Embryonic facial prominence (tissue), 1 donor: ENCODE results near the gene DDR2.
A peak's percentile ranks its signal among the peaks of the same experiment; 100 is the strongest.

Experiments
- DNase-seq: peaks from one replicate; pipeline ENCODE4 v3.0.0-alpha.2; 2016; ENCODE audit errors: extremely low spot score

DDR2 gene

DNA sequence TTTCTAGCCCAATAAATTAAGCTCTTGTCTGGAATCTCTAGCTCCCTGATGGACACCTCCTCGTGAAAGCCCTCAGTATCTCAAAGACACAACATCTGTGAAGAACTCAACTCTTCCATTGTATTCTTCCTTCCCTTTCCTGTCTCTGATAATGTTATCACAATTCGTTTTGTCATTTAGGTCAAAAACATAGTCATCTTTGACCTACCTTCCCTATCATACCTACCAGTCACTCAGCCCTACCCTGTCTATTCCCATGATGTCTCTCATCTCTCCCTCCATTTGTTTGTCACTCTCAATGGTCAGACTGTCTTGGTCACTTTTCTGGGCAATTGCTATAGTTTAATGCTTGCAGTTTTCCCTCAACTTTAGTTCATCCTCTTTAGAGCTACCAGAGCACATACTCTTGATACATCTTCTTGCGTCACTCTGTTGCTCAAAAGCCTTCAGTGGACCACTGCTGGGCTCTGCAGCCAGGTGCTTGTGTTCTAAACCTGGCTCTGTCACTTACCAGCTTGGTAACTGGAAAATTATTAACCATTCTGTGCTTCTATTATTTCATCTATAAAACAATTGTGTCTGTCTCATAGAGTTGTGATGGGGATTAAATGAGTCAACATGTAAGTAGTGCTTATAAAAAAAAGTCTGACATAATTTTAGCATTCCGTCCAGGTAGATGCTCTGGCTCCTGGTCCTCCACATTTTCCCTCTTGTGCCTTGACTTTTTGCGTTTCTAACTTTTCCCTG lies 39.6 kb downstream of the DDR2 start:
- DNase-seq, result no peak

DNA sequence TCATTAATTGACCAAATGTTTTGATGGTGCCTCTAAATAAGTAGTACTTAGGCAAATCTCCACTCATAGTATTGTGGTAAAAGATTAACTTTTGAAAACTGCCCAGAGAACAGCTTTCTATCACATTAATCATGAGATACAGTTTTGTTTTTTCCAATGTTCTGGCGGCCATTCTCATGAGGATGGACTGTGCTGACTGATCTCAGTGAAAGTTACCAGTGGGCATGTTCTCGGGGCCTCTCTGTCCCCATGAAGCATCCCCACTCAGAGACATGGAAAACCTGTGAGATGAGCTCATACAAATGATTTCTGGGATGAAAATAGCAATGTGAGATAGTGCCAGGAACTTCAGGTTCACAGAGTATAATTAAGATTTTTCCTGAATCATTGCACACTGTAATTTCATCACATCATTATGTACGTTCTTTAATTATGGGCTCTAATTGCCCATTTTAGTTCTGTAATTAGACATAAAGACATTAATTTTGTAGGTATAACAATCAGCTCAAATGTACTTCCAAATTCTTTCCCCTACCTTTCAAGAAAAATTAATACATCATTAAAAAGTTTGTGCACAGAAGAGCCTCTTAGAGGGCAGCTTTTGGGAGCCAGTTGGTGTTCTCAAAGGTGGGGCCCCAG lies 40.5 kb downstream of the DDR2 start:
- no peak for DNase-seq

DNA sequence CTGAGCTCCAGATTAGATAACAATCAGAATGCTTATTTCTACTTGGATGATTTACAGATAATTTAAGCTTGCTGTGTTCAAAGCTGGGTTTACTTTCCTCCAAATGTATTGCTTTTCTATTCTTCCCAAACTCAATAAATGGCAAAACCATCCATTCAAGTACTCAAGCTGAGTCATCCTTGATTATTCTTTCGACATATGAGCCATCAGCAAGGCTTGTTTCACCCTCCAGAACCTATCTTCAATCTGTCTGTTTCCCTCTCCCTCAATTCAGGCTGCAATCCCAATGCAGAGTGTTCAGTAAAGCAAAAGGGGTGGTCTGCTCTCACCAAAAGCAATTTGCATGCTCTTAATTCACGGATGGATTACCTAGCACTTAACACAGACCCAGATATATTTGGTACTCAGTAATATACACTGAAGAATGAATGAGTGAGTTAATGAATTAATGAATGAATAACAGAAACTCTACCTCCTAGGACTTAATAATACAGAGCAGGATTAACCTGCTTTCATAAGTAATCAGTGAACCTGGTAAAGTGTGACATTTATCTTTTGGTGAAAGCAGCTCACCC lies 41.9 kb downstream of the DDR2 start:
- no peak for DNase-seq

DNA sequence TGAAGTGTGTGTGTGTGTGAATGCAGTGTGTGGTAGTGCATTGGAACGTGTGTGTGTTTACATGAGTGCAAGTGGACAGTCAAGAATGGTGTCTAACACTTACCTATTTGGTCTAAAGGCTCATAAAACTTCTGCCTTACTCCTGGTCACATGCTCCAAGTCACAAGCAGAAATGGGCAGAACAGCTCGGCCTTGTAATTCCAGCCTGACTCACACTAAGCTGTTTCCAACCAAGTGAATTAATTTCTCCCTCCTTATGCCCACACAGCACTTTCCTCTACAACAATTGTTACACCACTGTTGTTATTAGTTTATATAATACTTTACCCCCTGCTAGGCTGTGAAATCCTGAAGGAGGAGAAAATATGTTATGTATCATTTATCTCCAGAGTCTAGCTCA lies 43.8 kb downstream of the DDR2 start:
- no peak for DNase-seq

DNA sequence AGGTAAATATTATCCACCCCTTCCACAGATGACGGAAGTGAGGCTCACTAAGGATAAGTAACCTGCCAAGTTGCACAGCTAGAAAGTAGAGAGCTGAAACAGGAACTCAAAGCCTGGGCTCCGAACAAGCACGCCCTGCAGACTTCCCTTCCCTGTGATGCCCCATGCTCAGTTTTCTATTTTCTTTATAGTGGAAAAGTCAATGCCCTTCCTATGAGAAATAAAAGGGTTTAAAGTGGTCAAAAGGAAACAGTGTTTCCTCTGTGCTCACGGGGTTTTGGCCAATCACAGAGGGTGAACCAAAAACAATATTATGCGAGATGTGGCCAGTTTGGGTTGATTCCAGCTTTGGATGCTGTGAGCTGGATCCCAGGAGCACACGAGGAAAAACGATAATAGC lies 44.5 kb downstream of the DDR2 start:
- no peak for DNase-seq

DNA sequence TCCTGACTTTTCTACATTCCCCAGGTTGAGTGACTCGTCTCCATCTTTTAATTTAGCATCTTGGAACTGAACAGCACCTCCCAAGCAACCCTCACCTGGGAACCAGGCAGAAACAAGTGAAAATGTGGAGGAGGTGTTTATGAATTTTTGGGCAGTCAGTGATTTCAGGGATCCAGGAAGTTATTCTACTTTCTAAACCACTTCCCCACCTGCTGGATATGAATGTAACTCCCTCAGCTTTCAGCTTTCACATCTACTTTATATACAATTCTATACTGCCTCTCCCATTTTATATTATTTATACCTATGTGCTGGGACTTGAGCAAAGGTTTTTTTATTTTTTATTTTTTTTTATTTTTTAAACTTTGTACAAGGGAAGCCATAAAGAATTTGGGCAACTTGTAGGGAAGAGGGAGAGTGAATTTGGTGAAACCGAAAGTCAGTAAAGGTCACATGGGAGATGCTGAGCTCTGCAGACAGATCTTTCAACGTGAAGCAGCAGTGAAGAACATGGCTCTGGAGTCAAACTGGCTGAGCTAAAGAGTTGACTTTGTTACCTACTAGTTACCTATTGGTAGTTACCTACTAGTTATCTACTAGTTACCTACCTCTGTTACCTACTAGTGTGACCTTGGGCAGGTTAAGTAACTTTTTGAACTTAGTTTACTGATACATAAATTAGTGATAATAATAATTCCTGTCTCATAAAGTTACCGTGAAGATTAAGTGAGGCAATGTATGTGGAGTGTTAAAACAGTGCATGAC lies 45.5 kb downstream of the DDR2 start:
- no peak for DNase-seq

DNA sequence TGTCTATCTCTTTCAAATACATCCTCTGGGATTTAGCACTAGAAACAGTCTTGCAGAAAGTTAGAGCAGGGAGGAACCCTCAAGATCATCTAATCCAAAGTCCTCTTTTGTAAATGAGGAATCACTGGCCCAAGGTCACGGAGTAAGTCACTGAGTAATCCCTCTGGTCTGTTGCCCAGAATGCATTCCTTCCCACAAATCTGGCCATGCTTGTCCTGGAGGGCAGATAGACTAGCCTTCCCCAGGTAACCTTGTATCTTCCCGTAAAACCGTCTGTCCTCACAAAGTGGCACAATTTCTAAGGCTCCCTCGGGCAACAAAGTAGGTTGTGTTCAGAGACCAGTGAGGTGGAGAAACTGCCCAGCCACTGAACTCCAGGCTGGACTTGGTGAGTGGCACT lies 46.2 kb downstream of the DDR2 start:
- DNase-seq, result no peak

DNA sequence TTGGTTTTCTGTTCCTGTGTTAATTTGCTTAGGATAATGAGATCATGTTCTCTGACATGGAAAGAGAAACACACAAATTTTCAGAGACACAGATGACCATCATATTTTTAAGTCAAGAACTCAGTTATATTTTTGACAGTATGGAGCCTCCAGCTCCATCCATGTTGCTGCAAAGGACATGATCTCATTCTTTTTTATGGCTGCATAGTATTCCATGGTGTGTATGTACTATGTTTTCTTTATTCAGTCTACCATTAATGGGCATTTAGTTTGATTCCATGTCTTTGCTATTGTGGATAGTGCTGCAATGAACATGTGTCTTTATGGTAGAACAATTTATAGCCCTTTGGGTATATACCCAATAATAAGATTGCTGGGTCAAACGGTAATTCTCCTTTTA lies 47.0 kb downstream of the DDR2 start:
- no peak for DNase-seq

DNA sequence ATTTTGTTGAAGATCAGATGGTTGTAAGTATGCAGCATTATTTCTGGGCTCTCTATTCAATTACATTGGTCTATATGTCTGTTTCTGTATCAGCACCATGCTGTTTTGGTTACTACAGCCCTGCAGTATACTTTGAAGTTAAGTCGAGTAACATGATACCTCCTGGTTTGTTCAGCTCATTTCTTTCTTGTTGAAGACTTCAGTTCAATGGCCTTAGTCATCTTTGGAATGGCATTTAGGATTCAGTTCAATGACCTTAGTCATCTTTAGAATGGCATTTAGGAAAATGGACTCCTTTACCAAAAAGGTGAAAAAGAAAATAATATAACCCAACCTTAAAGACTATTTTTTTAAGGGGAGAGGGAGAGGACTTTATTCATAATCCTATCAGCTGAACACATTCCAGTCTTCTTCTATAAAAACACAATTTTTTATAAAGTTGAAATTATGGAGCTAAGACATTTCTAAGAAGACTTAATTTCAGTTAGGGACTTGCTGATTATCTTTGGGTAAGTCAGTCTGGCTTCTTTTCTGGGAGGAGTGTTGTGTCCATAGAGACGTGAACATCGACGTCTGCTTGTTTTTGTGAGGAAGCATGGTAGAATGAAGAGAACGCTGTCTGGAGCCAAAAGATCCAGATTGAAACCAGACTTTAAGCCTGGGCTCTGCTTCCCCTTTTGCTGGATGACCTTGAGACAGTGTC lies 48.3 kb downstream of the DDR2 start:
- no peak for DNase-seq

DNA sequence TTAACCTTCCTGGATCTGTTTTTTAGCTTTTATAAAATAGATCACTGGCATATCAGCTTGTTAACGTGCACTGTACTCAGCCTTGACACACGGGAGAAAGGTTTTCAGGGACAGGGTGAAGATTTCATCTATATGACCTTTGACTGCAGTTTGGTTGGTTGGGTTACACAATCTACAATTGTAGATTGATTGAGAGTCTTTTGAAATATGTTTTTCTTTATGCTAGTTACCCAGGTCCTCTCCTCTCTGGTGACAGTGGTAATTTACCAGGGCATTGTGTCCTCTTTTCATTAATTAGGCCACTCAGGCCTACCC lies 48.8 kb downstream of the DDR2 start:
- DNase-seq, result no peak

DNA sequence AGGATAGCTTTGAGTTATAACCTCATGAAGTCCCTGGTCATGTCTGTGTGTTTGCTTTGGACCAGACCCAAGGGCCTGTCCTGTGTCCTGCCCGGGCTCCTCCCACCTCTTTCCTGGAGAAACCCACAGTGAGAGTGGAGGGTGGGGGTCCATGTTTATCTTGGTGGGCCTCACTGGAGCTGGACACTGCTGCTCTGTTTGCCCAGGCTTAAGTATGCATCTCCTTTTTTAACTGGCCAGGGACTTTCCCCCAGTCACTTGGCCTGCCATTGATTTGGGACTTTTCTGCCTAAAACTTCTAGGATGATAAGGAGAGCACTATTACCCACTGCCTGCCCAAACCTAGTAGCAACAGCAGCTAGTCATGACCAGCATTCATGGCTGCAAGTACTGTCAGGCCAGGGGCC lies 49.8 kb downstream of the DDR2 start:
- no peak for DNase-seq

DNA sequence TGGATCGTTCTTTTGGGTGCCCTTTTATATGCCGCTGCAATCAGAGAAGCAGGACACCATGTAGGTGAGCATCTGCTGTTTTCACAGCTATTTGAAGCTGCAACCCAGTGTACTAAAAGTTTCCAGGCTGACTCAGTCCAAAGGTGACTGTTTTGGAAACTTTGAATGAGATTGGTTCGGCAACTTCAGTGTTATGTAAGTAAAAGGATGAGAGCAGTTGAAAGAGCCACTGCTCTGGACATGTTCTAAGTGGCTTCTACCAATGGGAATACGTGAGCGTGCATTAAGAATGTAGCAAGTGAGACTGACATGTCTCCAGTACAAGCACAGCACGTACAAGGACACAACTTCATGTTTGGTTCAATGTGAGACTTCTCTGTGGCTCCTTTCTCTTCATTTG lies 55.6 kb downstream of the DDR2 start:
- DNase-seq, result no peak

DNA sequence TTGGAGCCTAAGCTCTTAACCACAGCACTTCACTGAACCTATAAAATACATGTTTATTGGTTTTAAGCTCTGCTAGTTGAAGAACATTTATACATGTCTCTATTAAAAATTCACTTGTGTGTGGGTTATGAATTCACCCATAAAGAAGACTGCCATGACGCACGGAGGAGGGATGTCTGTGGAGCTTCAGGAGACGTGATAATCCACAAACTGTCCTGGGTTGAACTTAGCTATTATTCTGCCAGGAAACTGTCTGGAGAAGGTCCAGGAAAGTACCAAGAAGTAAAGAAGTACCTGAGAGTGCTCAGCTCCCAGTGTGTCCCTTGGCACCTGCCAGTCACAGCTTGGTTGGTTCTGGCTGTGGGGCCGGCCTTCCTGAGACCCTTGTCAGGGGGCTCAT lies 56.3 kb downstream of the DDR2 start:
- no peak for DNase-seq

DNA sequence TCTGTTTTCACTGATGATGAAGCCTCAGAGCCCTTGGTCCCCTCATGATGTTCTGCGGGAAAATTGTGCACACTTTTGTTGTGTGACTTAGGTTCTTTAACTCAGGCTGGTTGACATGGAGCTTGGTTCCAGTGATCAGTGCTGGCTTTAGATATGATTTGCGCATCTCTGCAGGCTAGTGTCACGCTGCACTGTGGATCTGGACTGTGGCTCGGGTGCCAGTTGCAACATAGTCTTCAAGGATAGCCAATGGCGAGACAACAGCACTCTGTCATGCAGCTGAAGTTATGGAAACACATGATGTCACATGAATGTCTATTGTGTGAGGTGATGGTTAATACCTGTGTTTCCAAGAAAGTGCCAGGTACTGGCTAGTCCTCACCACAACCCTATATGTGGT lies 56.7 kb downstream of the DDR2 start:
- no peak for DNase-seq

DNA sequence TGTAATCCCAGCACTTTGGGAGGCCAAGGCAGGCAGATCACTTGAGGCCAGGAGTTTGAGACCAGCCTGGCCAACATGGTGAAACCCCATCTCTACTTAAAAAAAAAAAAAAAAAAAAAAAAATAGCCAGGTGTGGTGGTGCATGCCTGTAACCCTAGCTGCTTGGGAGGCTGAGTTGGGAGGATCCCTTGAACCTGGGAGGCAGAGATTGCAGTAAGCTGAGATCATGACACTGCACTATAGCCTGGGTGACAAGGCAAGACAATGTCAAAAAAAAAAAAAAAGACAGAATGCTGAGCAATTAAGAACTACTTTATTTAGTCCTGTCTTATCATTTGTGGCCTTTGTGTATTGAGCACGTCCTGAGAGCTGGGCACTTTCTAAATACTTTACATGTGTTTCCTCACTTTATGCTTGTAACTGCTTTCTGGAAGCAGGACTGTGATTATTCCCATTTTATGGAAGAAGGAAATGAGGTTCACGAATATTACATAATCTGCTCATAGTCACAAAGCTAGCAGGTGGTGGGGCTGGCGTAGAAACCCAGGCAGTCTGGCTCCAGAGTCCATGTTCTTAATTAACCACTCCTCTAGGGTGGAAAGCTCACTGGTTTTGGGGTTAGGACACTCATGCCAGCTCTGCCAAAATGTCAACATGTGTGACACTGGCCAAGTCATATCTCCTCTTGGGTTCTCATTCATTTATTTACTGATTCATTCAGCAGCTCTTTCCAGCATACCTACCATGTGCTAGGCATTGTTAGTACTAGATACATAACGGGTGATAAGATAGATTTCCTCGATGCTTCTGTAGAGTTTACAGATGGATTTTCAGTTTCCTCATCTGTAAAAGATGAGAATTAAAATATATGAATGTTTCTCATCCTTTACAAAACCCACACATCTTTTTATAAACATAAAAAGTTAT lies 57.7 kb downstream of the DDR2 start:
- DNase-seq, result no peak

DNA sequence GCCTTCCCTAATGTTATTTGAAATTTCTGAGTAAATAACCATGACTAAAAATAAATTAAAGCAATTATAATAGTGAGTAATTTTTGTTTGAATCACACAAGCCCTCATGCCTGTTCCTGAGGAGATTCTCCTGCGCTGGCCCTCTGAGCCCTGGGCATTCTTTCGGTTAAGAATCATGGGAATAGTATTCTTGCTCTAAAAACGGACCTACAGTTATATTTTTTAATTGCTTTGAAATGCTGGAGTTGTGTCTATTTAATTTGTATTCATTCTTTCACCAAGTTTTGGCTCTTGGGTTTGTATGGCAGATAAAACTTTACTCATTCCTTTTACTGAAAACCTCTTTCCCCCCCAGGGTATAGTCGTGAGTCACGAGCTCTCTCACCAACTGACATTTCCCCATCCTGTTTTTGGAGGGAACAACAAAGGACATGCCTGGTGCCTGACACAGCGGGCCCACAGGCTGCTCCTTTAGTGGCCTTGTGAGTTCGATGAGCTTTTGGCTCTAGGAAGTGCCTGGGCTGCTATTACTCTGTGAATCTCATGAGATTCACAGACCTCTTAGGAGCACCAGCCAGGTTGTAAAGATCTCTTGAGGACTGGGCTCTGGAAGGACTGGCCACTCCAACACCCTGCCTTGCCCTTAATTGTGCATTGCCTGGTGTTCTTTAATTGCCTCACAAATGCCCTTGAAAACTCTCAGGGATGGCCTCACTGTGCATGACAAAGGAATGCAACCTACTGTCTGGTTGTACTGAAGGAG lies 58.6 kb downstream of the DDR2 start:
- no peak for DNase-seq

DNA sequence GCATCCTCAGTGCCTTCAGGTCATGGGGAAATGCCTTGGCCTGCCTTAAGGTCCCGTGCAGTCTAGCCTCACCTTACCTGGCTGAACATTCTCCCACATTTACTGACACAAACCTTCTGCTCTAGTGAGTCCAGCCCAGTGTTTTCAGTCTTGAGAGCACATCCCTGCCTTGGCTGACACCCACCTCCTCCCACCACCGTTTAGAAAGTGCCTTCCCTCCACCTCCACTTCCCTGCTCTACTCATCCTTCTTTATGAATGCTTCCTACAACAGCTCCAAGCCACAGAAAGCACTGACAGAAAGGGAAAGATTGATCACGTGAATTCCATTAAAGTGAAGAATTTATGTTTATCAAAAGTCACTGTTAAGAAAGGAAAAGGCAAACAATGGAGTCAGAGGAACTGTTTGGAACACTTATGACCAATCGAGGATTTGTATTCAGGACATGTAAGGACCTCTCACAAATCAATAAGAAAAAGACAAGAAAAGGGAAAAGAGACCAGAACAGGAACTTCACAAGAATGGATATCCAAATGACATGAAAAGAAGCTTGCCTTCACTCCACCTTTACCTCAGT lies 59.8 kb downstream of the DDR2 start:
- DNase-seq, result no peak

DNA sequence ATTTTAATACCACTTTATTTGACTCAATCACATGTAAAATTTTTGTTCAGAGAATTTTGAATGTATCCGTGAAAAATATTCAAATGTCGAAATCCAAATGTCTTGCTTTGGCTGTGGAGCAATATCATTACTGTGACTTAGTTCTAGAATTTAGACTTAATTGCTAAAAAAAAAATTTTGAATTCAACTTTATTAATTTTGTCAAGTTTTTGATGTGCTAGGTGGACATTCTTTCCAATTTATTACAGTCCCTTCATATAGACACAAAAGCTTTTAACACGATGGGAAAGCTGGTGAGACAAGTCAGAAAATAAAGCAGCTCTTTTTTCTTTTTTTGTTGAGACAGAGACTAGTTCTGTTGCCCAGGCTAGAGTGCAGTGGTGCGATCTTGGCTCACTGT lies 62.6 kb downstream of the DDR2 start:
- DNase-seq, result no peak

DNA sequence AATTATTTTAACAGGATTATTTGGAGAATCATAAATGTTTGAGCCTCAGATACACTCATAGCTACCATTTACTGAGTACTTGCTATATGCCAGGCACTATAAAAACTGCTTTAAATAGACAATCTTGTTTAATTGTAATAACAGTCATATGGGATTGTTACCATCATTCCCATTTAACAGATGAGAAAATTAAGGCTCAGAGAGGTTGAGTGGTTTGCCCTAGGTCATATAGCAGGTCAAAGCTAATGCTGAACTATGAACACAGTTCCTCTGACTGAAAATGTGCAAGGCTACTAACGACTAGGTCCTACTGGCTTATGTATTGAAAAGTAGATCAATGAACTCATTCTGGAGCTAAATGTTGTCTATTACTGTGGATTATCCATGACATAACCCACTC lies 63.4 kb downstream of the DDR2 start:
- no peak for DNase-seq

DNA sequence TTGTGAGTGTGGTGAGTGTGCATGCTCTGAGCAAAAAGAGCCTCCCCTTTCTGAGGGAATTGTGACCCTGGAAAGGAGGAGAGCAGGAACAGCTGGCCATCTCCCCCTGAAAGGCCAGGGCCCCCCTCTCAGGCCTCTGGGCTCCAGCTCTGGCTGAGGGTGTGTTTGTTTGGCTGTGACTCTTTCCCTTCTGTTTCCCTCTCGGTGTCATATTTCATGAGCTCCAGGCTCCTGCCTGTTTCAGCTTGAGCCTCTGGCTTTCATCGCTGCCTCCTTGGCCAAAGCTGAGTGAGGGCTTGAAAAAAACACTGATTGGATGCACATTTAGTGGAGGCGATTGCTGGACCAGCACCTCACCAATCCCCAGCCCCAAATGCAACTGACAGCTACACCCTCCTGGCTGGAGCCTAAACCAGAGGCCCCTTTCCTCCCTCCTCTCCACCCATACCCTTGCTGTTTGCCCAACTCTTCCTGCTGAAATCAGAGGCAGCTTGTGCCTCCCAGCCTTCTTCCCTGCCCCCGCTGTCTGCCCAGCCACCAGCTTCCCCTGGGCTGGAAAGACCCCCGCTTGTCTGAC lies 64.1 kb downstream of the DDR2 start:
- DNase-seq, result peak; percentile 82
